ENCODE measurements around the gene WDR1.

Gene WDR1

DNA sequence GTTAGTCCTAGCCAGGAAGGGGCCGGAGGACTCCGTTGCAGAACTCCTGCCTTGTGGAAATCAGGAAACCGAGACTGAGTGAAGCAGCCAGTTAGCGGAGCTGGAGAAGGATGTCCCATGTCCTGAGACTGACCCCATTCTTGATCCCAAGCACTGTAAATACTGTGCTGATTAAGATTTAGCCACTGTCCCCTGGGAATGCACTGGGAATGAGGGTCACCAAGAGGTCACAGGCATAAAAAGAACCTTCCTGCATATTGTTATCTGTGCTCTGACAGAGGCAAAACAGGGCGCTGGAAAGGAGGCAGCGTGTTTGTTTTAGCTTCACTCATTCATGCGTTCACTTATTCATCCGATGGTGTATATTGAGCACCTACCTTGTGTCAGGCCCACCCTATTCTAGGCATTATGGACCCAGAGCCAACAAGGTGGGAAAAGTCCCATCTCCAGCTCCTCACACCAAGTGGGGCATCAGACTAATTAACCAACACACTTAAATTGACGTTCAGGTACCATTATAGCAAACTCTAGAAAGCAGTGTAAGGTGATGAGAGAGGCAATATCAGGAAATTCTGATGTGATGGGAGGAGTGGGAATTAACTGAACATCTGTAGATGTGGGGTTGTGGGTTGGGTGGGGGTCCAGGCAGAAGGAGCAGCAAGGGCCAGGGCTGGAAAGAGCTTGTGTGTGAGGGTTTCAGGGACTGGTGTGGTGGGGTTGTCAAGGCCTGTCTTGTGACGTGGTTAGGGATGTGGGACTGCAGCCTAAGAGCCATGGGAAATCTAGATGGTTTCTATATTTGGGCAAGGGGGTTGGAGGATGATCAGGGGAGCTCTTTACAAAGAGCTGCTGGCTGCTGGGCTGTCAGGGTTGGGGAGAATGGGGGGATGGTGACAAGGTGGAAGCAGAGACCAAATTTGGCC, 84.7 kb downstream of the WDR1 start:
- Histone ChIP-seq H3K9me3 (ENCODE audit: control insufficient read depth, low read length) (no peaks in the 10 kb centered on the region), H3K36me3 (ENCODE audit: control insufficient read depth, insufficient read depth, low read length) (no peaks in the 10 kb centered on the region), H3K27ac (ENCODE audit: low read depth, low read length, severe bottlenecking) (peak overlapping the region; percentile 83), H3K4me1 (ENCODE audit: control insufficient read depth, insufficient read depth, low read length, poor library complexity, severe bottlenecking) (peaks cover 27% of the 10 kb centered on the region), H3K4me3 (ENCODE audit: extremely low read depth, insufficient read depth, low read length, poor library complexity, severe bottlenecking) (no peak overlapping the region)
- WGBS, 2 experiments (ENCODE audit: insufficient coverage in 2 of 2) = 76% methylated on average over 7 to 8 of the region's 10 CpGs

DNA sequence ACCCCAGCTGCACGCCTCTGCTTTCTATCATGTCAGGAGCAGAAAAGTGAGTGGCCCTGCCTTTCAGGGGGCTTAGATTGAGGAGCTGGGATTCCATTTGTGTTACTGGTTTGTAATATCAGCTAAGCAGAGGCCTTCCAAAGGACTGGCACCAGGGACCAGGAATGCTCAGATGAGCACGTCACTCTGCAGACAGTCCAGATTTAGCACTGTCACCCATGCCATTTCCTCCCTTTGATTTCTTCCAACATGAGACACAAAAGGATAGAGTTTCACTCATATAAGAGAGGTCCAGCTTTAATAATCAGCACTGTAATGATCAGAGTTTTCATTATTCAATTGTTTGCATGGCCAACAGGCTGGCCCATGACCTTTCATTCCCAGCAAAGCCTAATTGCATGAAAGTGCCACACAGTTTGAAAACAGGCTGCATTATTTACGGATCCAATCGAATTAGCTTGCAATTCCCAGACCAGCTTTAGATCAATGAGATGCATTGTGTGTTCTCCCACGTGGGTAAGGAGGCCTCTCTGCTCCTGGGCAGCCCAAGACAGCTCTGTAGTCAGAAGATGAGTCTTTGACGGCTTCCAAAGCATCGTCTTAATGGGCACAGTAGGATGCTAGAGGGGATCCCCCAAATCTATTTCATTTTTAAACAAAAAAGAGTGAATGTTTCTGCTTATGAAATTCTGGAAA, 85.5 kb downstream of the WDR1 start:
- Histone ChIP-seq H3K9me3 (ENCODE audit: control insufficient read depth, low read length) (no peaks in the 10 kb centered on the region), H3K4me3 (ENCODE audit: extremely low read depth, insufficient read depth, low read length, poor library complexity, severe bottlenecking) (no peak overlapping the region), H3K36me3 (ENCODE audit: control insufficient read depth, insufficient read depth, low read length) (no peaks in the 10 kb centered on the region), H3K27ac (ENCODE audit: low read depth, low read length, severe bottlenecking) (peak overlapping the region; percentile 83), H3K4me1 (ENCODE audit: control insufficient read depth, insufficient read depth, low read length, poor library complexity, severe bottlenecking) (peaks cover 27% of the 10 kb centered on the region)
- WGBS, 2 experiments (ENCODE audit: insufficient coverage in 2 of 2) = 61 to 64% methylated on average over 4 to 5 of the region's 7 CpGs

- no peaks in the 10 kb centered on the region for H3K36me3 ChIP-seq (ENCODE audit: control insufficient read depth, insufficient read depth, low read length)
- H3K9me3 ChIP-seq (ENCODE audit: control insufficient read depth, low read length) = no peaks in the 10 kb centered on the region
- WGBS, 2 experiments (ENCODE audit: insufficient coverage in 2 of 2) = 80 to 90% methylated on average over 2 to 4 of the region's 4 CpGs
- H3K4me3 ChIP-seq (ENCODE audit: extremely low read depth, insufficient read depth, low read length, poor library complexity, severe bottlenecking) = no peak overlapping the region
- H3K27ac ChIP-seq (ENCODE audit: low read depth, low read length, severe bottlenecking) = no peak overlapping the region
- H3K4me1 ChIP-seq (ENCODE audit: control insufficient read depth, insufficient read depth, low read length, poor library complexity, severe bottlenecking) = peaks cover 27% of the 10 kb centered on the region
These were observed 87.2 kb downstream of the WDR1 start for GRCh38 chr4:10029403-10029802.

GRCh38 chr4:10028910-10029309, 87.7 kb downstream of the WDR1 start:
- Histone ChIP-seq H3K4me1 (ENCODE audit: control insufficient read depth, insufficient read depth, low read length, poor library complexity, severe bottlenecking) (peaks cover 31% of the 10 kb centered on the region), H3K36me3 (ENCODE audit: control insufficient read depth, insufficient read depth, low read length) (no peaks in the 10 kb centered on the region), H3K4me3 (ENCODE audit: extremely low read depth, insufficient read depth, low read length, poor library complexity, severe bottlenecking) (no peak overlapping the region), H3K27ac (ENCODE audit: low read depth, low read length, severe bottlenecking) (no peak overlapping the region), H3K9me3 (ENCODE audit: control insufficient read depth, low read length) (no peaks in the 10 kb centered on the region)
- WGBS, 2 experiments (ENCODE audit: insufficient coverage in 2 of 2) = 82 to 83% methylated on average over 1 to 4 of the region's 4 CpGs

DNA sequence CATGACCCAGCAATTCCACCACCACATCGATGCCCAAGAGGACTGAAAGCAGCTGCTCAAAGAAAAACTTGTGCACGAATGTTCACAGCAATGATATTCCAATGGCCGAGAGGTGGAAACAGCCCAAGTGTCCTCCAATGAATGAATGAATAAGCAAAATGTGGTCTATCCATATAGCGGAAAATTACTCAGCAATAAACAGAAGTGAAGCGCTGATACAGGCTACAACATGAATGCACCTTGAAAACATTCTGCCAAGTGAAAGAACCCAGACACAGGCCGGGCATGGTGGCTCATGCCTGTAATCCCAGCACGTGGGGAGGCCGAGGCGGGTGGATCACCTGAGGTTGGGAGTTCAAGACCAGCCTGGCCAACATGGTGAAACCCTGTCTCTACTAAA, 90.1 kb downstream of the WDR1 start:
- Histone ChIP-seq H3K4me1 (ENCODE audit: control insufficient read depth, insufficient read depth, low read length, poor library complexity, severe bottlenecking) (peaks cover 33% of the 10 kb centered on the region), H3K9me3 (ENCODE audit: control insufficient read depth, low read length) (no peaks in the 10 kb centered on the region), H3K4me3 (ENCODE audit: extremely low read depth, insufficient read depth, low read length, poor library complexity, severe bottlenecking) (no peak overlapping the region), H3K36me3 (ENCODE audit: control insufficient read depth, insufficient read depth, low read length) (no peaks in the 10 kb centered on the region), H3K27ac (ENCODE audit: low read depth, low read length, severe bottlenecking) (no peak overlapping the region)
- 79 to 84% methylated on average over 9 of the region's 9 CpGs for WGBS, 2 experiments (ENCODE audit: insufficient coverage in 2 of 2)

GRCh38 chr4:10025230-10025806, 91.3 kb downstream of the WDR1 start:
- WGBS, 2 experiments (ENCODE audit: insufficient coverage in 2 of 2) = 88 to 100% methylated on average over 1 of the region's 3 CpGs
- no peak overlapping the region for H3K4me3 ChIP-seq (ENCODE audit: extremely low read depth, insufficient read depth, low read length, poor library complexity, severe bottlenecking)

More at GRCh38 chr4:10025230-10025806, 91.3 kb downstream of the WDR1 start:
- no peaks in the 10 kb centered on the region for H3K36me3 ChIP-seq (ENCODE audit: control insufficient read depth, insufficient read depth, low read length)
- no peaks in the 10 kb centered on the region for H3K9me3 ChIP-seq (ENCODE audit: control insufficient read depth, low read length)
- no peak overlapping the region for H3K27ac ChIP-seq (ENCODE audit: low read depth, low read length, severe bottlenecking)
- peaks cover 30% of the 10 kb centered on the region for H3K4me1 ChIP-seq (ENCODE audit: control insufficient read depth, insufficient read depth, low read length, poor library complexity, severe bottlenecking)

Measured in mesodermal cell (in vitro differentiated cells).